Right atrium auricular region (tissue), 2 donors: Measurements from ENCODE around the gene HTRA1. TPM values are rescaled to one million over a fixed set of nuclear protein-coding genes. Genes with fewer than 3 reads are reported as not detected.

ENCODE experiments used
- DNase-seq: peaks from one replicate; pipeline ENCODE4 v3.0.0-alpha.2; 2019; ENCODE audit warnings: low spot score
- H3K27ac ChIP-seq, 2 donors: fragments of 200-600 bp; sonication (generic); 1 replicate in 1 of 2; 2 replicates in 1 of 2; pipeline ENCODE4 v1.5.1; 2016 to 2019
- H3K27me3 ChIP-seq, 2 donors: fragments of 200-600 bp; sonication (generic); one replicate each; pipeline versions ENCODE4 v1.5.1 to v1.6.0; 2017 to 2019
- H3K36me3 ChIP-seq: fragments of 200-600 bp; sonication (generic); one replicate; pipeline ENCODE4 v1.5.1; 2016
- H3K4me1 ChIP-seq, 2 donors: fragments of 200-600 bp; sonication (generic); one replicate each; pipeline versions ENCODE4 v1.5.1 to v1.6.0; 2017 to 2019
- H3K4me3 ChIP-seq, 2 donors: fragments of 200-600 bp; sonication (generic); 1 replicate in 1 of 2; 2 replicates in 1 of 2; pipeline ENCODE4 v1.5.1; 2017 to 2019; ENCODE audit warnings: mild to moderate bottlenecking in 1 of 2, moderate library complexity in 1 of 2
- H3K9me3 ChIP-seq, 2 donors: fragments of 200-600 bp; sonication (generic); one replicate each; pipeline ENCODE4 v1.5.1; 2019
- CTCF ChIP-seq, 2 donors: fragments of 200-600 bp; sonication (generic); IDR thresholded peaks; one replicate each; pipeline ENCODE4 v1.5.1; 2019; ENCODE audit warnings: antibody characterized with exemption in 2 of 2
- total RNA-seq, 2 donors: library from RNA; depleted of rRNA; stranded (reverse); fragments of >200 nt; gene quantifications; one replicate each; pipeline ENCODE4 v1.1.0, GENCODE V29; 2016

HTRA1 gene
- total RNA-seq, 2 donors from 2014 or later, result 76.3 to 78.3 TPM

- DNase-seq, result no peak
- Histone ChIP-seq H3K36me3 (no peaks in the 10 kb centered on the region), H3K4me3 (no peak overlapping the region), H3K27me3 (no peaks in the 10 kb centered on the region), H3K4me1 (peaks cover 0 to 6% of the 10 kb centered on the region in 2 donors), H3K27ac (no peak overlapping the region), H3K9me3 (no peaks in the 10 kb centered on the region)
- TF ChIP-seq CTCF (IDR thresholded peaks at IDR 0.05), result no peak
These were observed 69.9 kb downstream of the HTRA1 start for GRCh38 chr10:122531261-122531660.

- Histone ChIP-seq H3K4me3 (no peak overlapping the region), H3K9me3 (no peaks in the 10 kb centered on the region), H3K27me3 (no peaks in the 10 kb centered on the region), H3K36me3 (no peaks in the 10 kb centered on the region), H3K27ac (no peak overlapping the region), H3K4me1 (peaks cover 0 to 6% of the 10 kb centered on the region in 2 donors)
- no peak for DNase-seq
- no peak for TF ChIP-seq CTCF (IDR thresholded peaks at IDR 0.05)
These were observed 70.6 kb downstream of the HTRA1 start for GRCh38 chr10:122531939-122532338.

- Histone ChIP-seq H3K4me3 (no peak overlapping the region), H3K9me3 (peaks cover 0 to 4% of the 10 kb centered on the region in 2 donors), H3K27me3 (no peaks in the 10 kb centered on the region), H3K36me3 (no peaks in the 10 kb centered on the region), H3K27ac (no peak overlapping the region), H3K4me1 (peaks cover 0 to 6% of the 10 kb centered on the region in 2 donors)
- no peak for DNase-seq
- TF ChIP-seq CTCF (IDR thresholded peaks at IDR 0.05), result no peak
These were observed 71.4 kb downstream of the HTRA1 start for GRCh38 chr10:122532601-122533296.

GRCh38 chr10:122537545-122537944 lies 76.2 kb downstream of the HTRA1 start:
- DNase-seq, result no peak
- peaks cover 0 to 4% of the 10 kb centered on the region in 2 donors for H3K9me3 ChIP-seq
- H3K36me3 ChIP-seq, result no peaks in the 10 kb centered on the region
- no peaks in the 10 kb centered on the region for H3K27me3 ChIP-seq
- no peaks in the 10 kb centered on the region for H3K4me1 ChIP-seq
- no peak overlapping the region for H3K4me3 ChIP-seq
- H3K27ac ChIP-seq, result no peak overlapping the region
- TF ChIP-seq CTCF (IDR thresholded peaks at IDR 0.05), result no peak

- Histone ChIP-seq H3K27ac (no peak overlapping the region), H3K4me3 (no peak overlapping the region), H3K27me3 (no peaks in the 10 kb centered on the region)
These were observed 80.2 kb downstream of the HTRA1 start for GRCh38 chr10:122541541-122542002.

More at GRCh38 chr10:122541541-122542002, 80.2 kb downstream of the HTRA1 start:
- TF ChIP-seq CTCF (IDR thresholded peaks at IDR 0.05), result no peak
- no peaks in the 10 kb centered on the region for H3K36me3 ChIP-seq
- H3K4me1 ChIP-seq, result no peaks in the 10 kb centered on the region
- peaks cover 0 to 4% of the 10 kb centered on the region in 2 donors for H3K9me3 ChIP-seq
- no peak for DNase-seq
